Ramos (cell line): ENCODE data around the gene DDAH1.

ENCODE experiments used
- in situ Hi-C: fragments of 300-500 bp; cut with MboI; formaldehyde crosslinking; loops from one replicate; pipeline ENCODE4 v1.14.3; 2022; ENCODE audit warnings: low sequenced_read_pairs; ENCODE audit not compliant: unreplicated experiment

The DDAH1 gene

DNA sequence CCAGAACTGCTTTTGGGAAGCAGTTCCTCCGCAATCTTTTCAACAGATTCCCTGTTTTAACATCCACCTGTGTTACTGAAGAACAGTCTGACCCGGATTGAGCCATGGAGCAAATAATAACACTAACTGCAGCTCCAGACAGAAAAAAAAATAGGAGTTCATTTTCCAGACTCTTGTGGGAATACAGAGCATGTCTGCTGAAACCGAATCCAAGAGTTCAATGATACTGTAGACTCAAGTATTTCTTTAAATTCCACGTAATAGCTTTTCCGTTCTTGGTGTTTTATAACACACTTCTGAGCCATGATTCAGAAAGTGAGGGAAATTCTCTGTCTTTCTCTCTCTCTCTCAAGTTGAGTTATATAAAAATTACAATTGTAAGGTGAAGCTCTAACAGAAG, 60.6 kb downstream of the DDAH1 start:
- in situ Hi-C loops = no loop called here

GRCh38 chr1:85398391-85399064, 66.4 kb downstream of the DDAH1 start:
- in situ Hi-C loops = no loop called here

GRCh38 chr1:85397490-85398032, 67.4 kb downstream of the DDAH1 start:
- in situ Hi-C loops = no loop called here

GRCh38 chr1:85396194-85396593, 68.8 kb downstream of the DDAH1 start:
- in situ Hi-C loops = no loop called here

DNA sequence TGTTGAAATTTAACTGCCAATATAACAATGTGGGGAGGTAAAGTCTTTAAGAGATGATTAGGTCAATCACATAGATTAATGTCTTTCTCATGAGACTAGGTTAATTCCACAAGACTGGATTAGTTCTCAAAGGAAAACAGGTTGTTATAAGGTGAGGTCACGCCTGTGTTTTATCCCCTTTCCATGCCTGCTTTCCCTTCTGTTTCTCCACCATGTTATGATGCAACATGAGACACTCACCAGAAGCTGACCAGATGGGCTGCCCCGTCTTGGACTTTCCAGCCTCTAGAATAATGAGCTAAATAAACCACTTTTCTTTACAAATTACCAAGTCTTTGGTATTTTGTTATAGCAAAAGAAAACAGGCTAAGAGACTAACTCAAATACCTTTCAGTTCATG, 70.8 kb downstream of the DDAH1 start:
- in situ Hi-C loops = no loop called here

DNA sequence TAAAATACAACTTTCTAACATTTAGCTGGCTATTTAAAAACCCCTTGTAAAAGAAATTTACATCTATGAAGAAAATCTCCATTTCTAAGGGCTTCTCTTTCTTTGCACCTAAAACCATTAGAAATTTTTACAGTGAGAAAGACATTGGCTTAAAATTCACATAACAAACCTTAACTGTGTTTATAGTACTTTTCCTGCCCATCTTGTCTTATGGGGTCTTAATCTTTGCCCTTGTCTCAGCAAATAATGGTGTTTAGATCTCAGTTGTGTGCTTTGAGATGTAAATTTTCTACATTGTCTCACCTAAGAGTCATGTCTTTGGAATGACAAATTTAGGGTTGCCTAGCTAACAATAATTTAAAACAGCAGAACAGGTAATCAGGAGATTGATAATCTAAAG, 71.5 kb downstream of the DDAH1 start:
- in situ Hi-C loops = no loop called here

DNA sequence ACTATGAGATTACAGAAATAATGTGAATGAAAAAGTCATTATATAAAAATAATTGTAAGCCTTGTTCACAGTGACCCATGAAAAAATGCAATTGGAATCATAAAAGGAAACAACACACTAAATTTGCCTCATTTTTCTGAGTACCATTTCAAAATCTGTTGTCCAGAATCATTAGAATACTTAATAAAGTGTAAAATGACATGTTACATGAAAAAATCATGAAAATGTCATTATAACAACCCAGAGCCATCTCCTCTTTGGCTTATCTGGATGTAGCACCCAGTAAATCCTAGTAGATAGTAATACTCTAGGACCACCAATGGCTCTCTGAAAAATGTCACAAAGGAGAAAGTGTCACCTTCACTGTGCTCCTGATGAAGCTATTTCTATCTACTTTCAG, 76.5 kb downstream of the DDAH1 start:
- in situ Hi-C loops = no loop called here

DNA sequence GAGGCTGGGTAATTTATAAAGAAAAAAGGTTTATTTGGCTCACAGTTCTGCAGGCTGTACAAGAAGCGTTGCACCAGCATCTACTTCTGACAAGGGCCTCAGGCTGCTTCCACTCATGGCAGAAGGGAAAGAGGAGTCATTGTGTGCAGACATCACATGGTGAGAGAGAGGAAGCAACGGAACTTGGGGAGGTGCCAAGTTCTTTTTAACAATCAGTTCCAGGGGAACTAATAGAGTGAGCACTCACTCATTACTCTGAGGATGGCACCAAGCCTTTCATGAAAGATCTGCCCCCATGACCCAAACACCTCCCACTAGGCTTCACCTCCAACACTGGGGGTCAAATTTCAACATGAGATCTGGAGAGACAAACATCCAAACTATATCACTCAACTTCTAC, 77.2 kb downstream of the DDAH1 start:
- in situ Hi-C loops = no loop called here

DNA sequence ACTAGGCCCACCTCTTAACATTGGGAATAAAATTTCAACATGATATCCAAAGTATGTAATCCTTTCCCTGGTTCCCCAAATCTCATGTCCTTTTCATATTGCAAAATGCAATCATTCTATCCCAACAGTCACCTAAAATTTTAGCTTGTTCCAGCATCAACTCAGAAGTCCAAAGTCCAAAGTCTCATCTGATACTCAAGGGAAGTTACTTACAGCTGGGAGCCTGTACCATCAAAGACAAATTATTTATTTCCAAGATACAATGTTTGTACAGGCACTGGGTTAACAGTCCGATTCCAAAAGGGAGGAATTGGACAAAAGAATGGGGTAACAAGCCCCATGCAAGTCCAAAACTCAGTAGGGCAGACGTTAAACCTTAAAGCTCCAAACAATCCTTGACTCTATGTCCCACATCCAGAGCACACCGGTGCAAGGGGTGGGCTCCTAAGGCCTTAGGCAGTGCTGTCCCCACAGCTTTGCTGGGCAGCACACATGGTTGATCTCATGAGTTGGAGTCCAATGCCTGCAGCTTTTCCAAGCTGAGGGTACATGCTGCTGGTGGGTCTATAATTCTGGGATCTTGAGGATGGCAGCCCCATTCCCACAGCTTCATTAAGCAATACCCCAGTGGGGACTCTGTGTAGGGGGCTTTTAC, 78.8 kb downstream of the DDAH1 start:
- in situ Hi-C loops = no loop called here

- in situ Hi-C loops = no loop called here
Measured at GRCh38 chr1:85379203-85380136, 85.5 kb downstream of the DDAH1 start.

GRCh38 chr1:85378534-85378933, 86.4 kb downstream of the DDAH1 start:
- in situ Hi-C loops = no loop called here

DNA sequence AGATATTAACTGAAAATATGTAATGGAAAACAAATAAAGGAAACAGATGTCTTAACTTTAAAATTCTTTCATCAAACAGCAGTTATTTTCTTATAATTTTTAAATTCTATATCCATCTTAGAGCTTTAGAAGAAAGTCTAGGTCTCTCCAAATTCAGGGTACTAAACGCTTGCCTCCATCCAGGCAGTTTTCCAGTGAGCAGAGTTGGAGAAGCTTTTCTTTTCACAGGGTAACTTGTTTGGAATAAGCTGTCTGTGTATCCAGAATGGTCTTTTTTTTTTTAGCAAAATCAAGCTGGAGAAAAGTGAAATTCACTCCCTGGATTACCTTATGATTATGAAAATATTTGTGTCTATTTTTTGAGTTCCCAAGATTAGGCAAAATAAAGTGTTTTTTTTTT, 88.6 kb downstream of the DDAH1 start:
- in situ Hi-C loops = no loop called here

DNA sequence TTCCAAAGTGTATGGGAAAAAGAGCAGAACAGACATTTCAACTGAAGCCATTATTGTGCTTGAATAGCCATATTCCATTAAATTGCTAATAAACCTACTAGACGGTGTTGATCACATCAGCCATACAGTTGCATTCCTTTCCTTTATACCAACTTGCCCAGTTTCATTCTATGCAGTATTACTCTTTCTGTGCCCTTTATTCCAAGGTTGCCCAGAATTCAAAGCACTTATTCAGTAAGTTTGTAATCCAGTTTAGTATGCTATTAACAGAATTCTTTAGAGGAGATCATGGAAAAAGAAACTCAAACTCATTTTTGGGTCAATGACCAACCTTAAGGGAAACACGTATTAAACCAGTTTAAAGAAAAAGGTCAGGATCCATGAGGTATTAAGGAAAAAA, 89.5 kb downstream of the DDAH1 start:
- in situ Hi-C loops = no loop called here

DNA sequence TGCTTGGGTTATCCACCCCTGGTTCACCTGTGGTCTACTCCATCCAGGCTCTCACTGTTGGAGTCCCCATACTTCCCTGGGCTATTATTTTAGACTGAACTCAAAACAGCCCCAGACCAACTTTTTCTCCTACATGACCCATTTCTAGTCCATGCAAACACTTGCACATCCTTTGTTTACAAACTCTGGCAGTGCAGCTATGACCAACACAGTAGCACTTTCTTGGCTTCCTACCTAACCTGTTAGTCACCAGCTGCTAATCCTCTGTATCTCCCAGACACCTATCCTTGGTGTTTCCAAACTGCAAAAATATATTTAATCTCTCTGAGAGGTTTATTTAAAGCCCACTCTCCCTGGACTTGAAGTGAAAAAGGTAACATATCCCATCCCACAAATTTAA, 90.8 kb downstream of the DDAH1 start:
- in situ Hi-C loops = no loop called here

- in situ Hi-C loops = no loop called here
Measured at GRCh38 chr1:85373378-85373708, 91.6 kb downstream of the DDAH1 start.

DNA sequence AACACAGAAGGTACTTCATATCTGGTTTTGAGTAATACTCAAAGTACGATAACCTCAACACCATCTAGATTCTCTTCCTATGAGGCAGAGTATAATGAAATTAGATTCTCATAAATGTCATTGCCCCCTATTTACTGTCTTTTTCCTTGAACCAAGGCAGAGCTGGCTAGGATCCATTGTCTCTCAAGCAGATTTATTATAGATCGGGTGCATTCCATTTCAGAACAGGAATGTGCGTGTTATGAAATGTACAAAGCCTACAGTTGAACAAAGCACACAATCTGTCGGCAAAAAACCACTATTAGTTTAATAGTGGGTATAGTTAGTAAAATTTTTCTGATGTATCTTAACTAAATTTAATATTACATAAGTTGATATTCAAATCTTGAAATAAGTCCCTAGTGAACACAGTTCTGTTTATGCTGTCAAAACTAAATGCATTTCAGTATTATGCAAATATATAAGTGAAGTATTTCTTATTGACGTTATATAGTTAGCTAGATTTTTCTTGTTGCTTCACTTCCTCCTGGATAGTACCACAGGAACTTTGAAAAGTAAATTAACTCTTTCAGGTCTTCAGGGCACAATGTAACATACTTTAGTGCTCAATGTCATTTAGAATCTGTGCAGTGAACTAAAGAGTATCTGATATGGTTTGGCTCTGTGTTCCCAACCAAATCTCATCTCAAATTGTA, 92.1 kb downstream of the DDAH1 start:
- in situ Hi-C loops = no loop called here

DNA sequence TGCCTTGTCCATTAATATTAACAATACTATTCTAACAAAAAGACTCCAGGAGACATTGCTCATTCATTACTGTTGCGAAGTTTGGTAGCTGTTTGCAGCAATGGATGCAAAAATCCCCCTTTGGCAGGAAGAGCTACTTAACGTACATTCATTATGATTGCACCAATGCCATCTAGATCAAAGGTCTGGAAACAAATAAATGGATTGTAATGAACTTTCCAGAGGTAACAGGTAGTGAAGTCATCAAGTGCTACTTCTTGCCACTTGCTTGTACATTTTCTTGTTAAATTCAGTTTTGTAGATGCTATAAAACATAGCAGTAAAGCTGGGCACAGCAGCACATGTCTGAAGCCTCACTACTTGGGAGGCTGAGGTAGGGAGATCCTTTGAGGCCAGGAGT, 93.9 kb downstream of the DDAH1 start:
- in situ Hi-C loops = no loop called here

DNA sequence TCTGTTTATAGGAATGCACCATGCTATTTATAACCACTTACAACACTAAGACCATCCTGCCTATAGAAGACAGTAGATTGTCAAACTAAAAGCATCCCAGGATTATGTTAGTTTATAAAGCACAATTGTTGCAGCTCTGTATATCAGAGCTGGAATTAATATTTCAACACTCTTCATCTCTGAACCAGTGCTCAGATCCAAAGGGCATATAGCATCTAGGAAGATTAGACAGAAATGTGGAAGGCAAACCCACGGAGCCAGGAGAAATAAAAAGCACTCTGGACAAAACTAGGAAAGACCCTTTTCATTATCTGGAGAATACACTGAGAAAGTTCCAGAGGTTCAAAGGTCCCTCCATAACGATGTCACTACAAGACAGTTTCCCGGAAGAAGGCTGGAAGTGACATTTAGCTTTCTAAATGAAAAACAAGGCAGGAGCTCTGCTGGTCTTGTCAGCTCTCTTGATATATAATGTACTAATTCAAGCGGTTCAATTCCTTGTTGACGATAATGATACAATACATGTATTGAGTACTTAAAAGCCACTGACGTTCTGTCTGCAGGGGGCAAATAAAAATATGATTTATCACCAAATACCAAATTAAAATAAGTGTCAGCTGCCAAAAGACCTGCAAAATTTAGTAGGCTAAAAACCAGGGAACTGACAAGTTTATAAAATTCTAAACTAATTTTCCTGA, 96.7 kb downstream of the DDAH1 start:
- in situ Hi-C loops = no loop called here

- in situ Hi-C loops = no loop called here
Measured at GRCh38 chr1:85366391-85367170, 98.4 kb downstream of the DDAH1 start.
